ENCODE measurements around the gene GLOD5.

Gene GLOD5

DNA sequence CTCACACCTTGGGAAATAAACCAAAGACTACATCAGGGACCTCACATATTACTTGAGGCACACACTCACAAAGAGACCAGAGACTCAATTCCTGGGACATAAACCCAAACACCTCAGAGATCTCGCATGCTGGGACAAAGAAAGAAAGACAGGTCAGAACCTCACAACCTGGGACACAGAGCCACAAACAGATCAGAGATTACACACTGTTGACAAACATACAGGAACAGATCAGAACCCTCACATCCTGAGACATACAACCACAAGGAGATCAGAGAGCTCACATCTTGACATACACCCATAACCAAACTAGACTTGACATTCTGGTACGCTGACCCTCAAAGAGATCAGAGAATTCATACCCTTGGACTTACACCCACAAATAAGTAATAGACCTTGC is 47.7 kb upstream of the GLOD5 start:
- no peaks in the 10 kb centered on the region for H3K4me1 ChIP-seq (ENCODE audit: control insufficient read depth, insufficient read depth, low read length)
- H3K4me3 ChIP-seq (ENCODE audit: low read depth, low read length) = no peak overlapping the region
- TF ChIP-seq, protein P1, sequence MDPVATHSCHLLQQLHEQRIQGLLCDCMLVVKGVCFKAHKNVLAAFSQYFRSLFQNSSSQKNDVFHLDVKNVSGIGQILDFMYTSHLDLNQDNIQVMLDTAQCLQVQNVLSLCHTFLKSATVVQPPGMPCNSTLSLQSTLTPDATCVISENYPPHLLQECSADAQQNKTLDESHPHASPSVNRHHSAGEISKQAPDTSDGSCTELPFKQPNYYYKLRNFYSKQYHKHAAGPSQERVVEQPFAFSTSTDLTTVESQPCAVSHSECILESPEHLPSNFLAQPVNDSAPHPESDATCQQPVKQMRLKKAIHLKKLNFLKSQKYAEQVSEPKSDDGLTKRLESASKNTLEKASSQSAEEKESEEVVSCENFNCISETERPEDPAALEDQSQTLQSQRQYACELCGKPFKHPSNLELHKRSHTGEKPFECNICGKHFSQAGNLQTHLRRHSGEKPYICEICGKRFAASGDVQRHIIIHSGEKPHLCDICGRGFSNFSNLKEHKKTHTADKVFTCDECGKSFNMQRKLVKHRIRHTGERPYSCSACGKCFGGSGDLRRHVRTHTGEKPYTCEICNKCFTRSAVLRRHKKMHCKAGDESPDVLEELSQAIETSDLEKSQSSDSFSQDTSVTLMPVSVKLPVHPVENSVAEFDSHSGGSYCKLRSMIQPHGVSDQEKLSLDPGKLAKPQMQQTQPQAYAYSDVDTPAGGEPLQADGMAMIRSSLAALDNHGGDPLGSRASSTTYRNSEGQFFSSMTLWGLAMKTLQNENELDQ (tag by site-specific recombination; IDR thresholded peaks at IDR 0.05; ENCODE audit: low read depth) = no peak
- TF ChIP-seq SETDB1 (IDR thresholded peaks at IDR 0.05; ENCODE audit: insufficient read length, low read length) (no peak), ZNF610 (tag by site-specific recombination; IDR thresholded peaks at IDR 0.05; ENCODE audit: borderline replicate concordance) (no peak), ZNF2 (tag by site-specific recombination; IDR thresholded peaks at IDR 0.05) (no peak), ZNF266 (tag by site-specific recombination; IDR thresholded peaks at IDR 0.05; ENCODE audit: low read depth) (no peak), YY1 (tag by site-specific recombination; IDR thresholded peaks at IDR 0.05) (no peak), ZNF514 (tag by site-specific recombination; IDR thresholded peaks at IDR 0.05) (no peak), ZNF121 (tag by site-specific recombination; IDR thresholded peaks at IDR 0.05) (no peak), KLF7 (tag by site-specific recombination; IDR thresholded peaks at IDR 0.05; ENCODE audit: borderline replicate concordance) (no peak), ZBTB7A (tag by site-specific recombination; IDR thresholded peaks at IDR 0.05; ENCODE audit: low read depth) (no peak), BCL6B (tag by site-specific recombination; IDR thresholded peaks at IDR 0.05) (no peak), ZNF571 (tag by site-specific recombination; IDR thresholded peaks at IDR 0.05) (no peak), ZBTB6 (tag by site-specific recombination; IDR thresholded peaks at IDR 0.05) (no peak), ZNF544 (tag by site-specific recombination; IDR thresholded peaks at IDR 0.05) (no peak), ZNF677 (tag by site-specific recombination; IDR thresholded peaks at IDR 0.05) (no peak), ZNF391 (tag by site-specific recombination; IDR thresholded peaks at IDR 0.05; ENCODE audit: borderline replicate concordance, low read depth) (no peak), ZNF132 (tag by site-specific recombination; IDR thresholded peaks at IDR 0.05; ENCODE audit: borderline replicate concordance) (no peak), BCL11A (tag by site-specific recombination; IDR thresholded peaks at IDR 0.05; ENCODE audit: low read depth) (no peak)
- TF ChIP-seq, protein P2, sequence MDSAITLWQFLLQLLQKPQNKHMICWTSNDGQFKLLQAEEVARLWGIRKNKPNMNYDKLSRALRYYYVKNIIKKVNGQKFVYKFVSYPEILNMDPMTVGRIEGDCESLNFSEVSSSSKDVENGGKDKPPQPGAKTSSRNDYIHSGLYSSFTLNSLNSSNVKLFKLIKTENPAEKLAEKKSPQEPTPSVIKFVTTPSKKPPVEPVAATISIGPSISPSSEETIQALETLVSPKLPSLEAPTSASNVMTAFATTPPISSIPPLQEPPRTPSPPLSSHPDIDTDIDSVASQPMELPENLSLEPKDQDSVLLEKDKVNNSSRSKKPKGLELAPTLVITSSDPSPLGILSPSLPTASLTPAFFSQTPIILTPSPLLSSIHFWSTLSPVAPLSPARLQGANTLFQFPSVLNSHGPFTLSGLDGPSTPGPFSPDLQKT (IDR thresholded peaks at IDR 0.05; ENCODE audit: borderline replicate concordance, low read depth, low read length) = no peak
- TF ChIP-seq, protein P3, sequence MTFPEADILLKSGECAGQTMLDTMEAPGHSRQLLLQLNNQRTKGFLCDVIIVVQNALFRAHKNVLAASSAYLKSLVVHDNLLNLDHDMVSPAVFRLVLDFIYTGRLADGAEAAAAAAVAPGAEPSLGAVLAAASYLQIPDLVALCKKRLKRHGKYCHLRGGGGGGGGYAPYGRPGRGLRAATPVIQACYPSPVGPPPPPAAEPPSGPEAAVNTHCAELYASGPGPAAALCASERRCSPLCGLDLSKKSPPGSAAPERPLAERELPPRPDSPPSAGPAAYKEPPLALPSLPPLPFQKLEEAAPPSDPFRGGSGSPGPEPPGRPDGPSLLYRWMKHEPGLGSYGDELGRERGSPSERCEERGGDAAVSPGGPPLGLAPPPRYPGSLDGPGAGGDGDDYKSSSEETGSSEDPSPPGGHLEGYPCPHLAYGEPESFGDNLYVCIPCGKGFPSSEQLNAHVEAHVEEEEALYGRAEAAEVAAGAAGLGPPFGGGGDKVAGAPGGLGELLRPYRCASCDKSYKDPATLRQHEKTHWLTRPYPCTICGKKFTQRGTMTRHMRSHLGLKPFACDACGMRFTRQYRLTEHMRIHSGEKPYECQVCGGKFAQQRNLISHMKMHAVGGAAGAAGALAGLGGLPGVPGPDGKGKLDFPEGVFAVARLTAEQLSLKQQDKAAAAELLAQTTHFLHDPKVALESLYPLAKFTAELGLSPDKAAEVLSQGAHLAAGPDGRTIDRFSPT (tag by site-specific recombination; IDR thresholded peaks at IDR 0.05) = no peak
- H3K27ac ChIP-seq (ENCODE audit: extremely low read depth, low read depth, low read length) = no peak overlapping the region
- peaks cover 0 to 5% of the 10 kb centered on the region in 2 experiments; a peak in 1 of 3 replicates for H3K36me3 ChIP-seq (ENCODE audit: control insufficient read depth in 2 of 2, insufficient read depth in 1 of 2, low read length in 2 of 2)
- H3K9me3 ChIP-seq (ENCODE audit: control insufficient read depth, insufficient read depth, low read depth, low read length) = no peaks in the 10 kb centered on the region
- POLR2A ChIA-PET = interaction anchor here (0.6 kb wide), 1 partner anchor 80 kb away, joined by 6 read pairs; no protein-coding TSS in a partner anchor
- CTCF ChIA-PET = interaction anchor here (0.6 kb wide), 1 partner anchor 56 kb away, joined by 3 read pairs; no protein-coding TSS in a partner anchor

All from HEK293 (cell line).